Neural crest cell (in vitro differentiated cells): ENCODE results near the gene HTR3E. TPM values are rescaled to one million over a fixed set of nuclear protein-coding genes. Genes with fewer than 3 reads are reported as not detected.

ENCODE experiments used
- DNase-seq: peaks from one replicate; pipeline ENCODE4 v3.0.0; 2021; ENCODE audit warnings: low read depth, mixed read lengths, low spot score
- H3K27ac Mint-ChIP-seq: one replicate; pipeline ENCODE4 v1.8.0; 2021; ENCODE audit warnings: mild to moderate bottlenecking, mixed read lengths; ENCODE audit not compliant: unreplicated experiment
- H3K27me3 Mint-ChIP-seq: 2 replicates; pipeline ENCODE4 v1.8.0; 2021; ENCODE audit warnings: low read depth, mild to moderate bottlenecking, mixed read lengths
- H3K36me3 Mint-ChIP-seq: 2 replicates; pipeline ENCODE4 v1.8.0; 2021; ENCODE audit warnings: low read depth, mild to moderate bottlenecking, mixed read lengths
- H3K4me1 Mint-ChIP-seq: 2 replicates; pipeline ENCODE4 v1.8.0; 2021; ENCODE audit warnings: mixed read lengths
- H3K4me3 Mint-ChIP-seq: one replicate; pipeline ENCODE4 v1.8.0; 2021; ENCODE audit warnings: mild to moderate bottlenecking, mixed read lengths
- H3K9me3 Mint-ChIP-seq: 2 replicates; pipeline ENCODE4 v1.8.0; 2021; ENCODE audit warnings: mixed read lengths
- total RNA-seq: library from RNA; stranded (reverse); gene quantifications from 2 replicates; pipeline ENCODE4 v1.2.1, GENCODE V29; 2021
- TF ChIP-seq, protein P1 (sequence below): fragments of 200-600 bp; sonication (generic); conservative IDR thresholded peaks from 2 replicates; pipeline ENCODE4 v1.5.0; 2021; ENCODE audit warnings: antibody characterized with exemption, mild to moderate bottlenecking

The HTR3E gene
- total RNA-seq, 1 donor from 2014 or later, result not detected

DNA sequence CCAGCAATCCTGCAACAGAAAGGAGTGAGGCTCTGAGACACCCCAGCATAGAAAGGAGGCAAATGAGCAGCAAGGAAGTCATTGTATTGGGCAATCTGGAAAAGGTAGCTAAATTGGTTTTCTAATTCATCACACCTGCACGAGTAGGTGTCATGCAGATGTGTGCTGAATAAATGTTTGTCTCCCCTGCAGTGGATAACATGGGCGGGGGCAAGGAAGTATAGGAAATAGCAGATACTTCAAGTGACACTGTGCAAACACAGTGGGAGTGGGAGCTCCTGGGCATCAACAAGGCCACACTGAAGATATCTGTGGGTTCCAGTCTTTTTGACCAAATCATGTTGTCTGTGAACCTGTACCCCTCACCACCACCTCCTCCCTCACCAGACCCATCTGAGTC is 14.4 kb upstream of the HTR3E start:
- Mint-ChIP-seq H3K27ac (no peak overlapping the region), H3K36me3 (no peaks in the 10 kb centered on the region), H3K4me1 (no peaks in the 10 kb centered on the region), H3K9me3 (peaks cover 6% of the 10 kb centered on the region), H3K27me3 (no peaks in the 10 kb centered on the region), H3K4me3 (no peak overlapping the region)
- no peak for DNase-seq
- TF ChIP-seq, protein P1, sequence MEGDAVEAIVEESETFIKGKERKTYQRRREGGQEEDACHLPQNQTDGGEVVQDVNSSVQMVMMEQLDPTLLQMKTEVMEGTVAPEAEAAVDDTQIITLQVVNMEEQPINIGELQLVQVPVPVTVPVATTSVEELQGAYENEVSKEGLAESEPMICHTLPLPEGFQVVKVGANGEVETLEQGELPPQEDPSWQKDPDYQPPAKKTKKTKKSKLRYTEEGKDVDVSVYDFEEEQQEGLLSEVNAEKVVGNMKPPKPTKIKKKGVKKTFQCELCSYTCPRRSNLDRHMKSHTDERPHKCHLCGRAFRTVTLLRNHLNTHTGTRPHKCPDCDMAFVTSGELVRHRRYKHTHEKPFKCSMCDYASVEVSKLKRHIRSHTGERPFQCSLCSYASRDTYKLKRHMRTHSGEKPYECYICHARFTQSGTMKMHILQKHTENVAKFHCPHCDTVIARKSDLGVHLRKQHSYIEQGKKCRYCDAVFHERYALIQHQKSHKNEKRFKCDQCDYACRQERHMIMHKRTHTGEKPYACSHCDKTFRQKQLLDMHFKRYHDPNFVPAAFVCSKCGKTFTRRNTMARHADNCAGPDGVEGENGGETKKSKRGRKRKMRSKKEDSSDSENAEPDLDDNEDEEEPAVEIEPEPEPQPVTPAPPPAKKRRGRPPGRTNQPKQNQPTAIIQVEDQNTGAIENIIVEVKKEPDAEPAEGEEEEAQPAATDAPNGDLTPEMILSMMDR, result no peak

DNA sequence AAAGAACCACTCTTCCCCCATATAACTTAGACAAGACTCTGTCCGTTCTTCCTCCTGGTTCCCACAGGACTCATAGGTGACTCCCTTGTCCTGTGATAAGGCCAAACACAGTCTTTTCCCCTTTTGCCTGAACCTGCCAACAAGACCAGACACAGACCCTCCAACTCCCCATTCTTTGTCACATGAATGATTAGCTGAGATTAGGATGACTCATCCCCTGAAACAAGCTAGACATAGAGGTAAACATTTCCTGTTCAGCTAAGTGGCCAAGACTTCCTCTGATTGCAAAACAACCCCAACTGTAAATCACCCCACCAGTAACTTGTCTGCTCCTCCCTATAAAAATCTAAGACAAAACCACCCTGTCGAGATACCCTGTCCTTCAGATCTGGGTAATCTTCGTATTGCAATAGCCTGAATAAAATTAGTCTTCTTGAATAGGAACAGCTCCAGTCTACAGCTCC is 11.4 kb upstream of the HTR3E start:
- Mint-ChIP-seq H3K4me3 (no peak overlapping the region), H3K27me3 (no peaks in the 10 kb centered on the region), H3K27ac (no peak overlapping the region), H3K4me1 (no peaks in the 10 kb centered on the region), H3K36me3 (no peaks in the 10 kb centered on the region), H3K9me3 (peaks cover 6% of the 10 kb centered on the region)
- no peak for DNase-seq
- TF ChIP-seq, protein P1, result no peak

DNA sequence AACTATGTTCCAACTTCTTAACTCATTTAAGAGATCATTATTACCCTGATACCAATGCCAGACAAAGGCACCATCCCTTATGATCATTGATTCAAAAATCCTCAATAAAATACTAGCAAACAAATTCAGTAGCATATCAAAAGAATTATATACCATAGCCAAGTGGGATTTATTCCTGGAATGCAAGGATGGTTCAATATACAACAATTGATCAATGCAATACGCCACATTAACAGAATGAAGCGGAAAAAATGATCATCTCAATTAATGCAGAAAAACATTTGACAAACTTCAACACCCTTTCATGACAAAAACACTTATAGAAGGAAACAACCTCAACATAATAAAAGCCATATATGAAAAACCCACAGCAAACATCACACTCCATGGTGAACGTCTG is 4.7 kb upstream of the HTR3E start:
- no peaks in the 10 kb centered on the region for H3K36me3 Mint-ChIP-seq
- DNase-seq, result no peak
- no peak overlapping the region for H3K4me3 Mint-ChIP-seq
- H3K4me1 Mint-ChIP-seq, result no peaks in the 10 kb centered on the region
- no peak overlapping the region for H3K27ac Mint-ChIP-seq
- H3K9me3 Mint-ChIP-seq, result peaks cover 13% of the 10 kb centered on the region
- peaks cover 10% of the 10 kb centered on the region for H3K27me3 Mint-ChIP-seq
- TF ChIP-seq, protein P1, result no peak

DNA sequence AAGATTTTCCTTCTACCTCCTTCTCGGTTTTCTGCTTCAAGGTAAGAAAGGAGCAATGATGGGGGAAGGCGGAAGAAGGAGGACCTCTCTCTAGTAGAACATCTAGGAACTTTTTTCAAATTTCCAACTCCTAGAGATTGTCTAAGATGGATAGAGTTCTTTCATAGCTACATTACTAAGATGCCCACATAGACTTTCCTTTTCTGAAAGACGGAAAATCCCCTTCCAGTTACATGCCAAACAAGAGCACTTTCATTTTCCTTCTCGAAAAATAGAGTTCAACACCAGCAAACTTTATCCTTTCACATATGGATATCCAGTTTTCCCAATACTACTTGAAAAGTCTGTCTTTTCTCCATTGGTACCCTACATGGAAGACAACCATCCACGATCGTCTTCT is 692 bp downstream of the HTR3E start:
- no peaks in the 10 kb centered on the region for H3K4me1 Mint-ChIP-seq
- peaks cover 6% of the 10 kb centered on the region for H3K9me3 Mint-ChIP-seq
- no peak overlapping the region for H3K4me3 Mint-ChIP-seq
- no peak for DNase-seq
- no peaks in the 10 kb centered on the region for H3K36me3 Mint-ChIP-seq
- TF ChIP-seq, protein P1, result no peak
- H3K27me3 Mint-ChIP-seq, result peaks cover 21% of the 10 kb centered on the region
- H3K27ac Mint-ChIP-seq, result no peak overlapping the region

DNA sequence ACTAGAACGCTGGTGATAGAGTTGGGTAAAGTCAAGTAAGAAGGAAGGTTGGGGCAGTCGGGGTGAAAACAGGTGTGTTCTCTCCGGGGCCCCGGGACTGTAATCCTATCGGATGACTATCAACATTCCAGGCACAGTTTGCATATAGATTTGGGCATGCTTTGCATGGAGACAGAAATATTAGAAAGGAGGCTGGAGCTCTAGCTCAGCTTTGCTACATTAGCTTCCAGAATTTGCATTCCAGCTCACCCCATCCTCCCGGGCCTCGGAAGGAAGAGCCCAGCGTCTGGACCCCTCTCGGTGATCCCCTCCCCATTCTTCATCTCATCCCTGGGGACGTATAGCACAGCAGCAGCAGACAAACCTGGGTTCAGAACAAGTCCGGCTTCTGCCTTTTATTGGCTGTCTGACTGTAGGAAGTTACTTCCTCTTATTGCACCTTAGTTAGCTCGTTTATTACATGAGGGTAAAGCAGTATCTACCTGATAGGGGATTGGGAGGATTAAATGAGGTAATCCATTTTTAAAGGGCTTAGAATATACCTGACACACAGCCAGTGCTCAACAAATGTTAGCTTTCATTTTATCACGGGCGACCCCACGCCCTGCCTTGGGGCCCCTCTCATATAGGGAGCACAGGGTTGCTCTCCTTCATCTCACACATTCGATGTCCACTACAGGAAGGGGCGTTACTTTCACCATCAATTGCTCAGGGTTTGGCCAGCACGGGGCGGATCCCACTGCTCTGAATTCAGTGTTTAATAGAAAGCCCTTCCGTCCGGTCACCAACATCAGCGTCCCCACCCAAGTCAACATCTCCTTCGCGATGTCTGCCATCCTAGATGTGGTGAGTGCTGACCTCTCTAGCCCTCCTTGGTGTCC is 3.2 kb downstream of the HTR3E start:
- TF ChIP-seq, protein P1, result no peak
- H3K4me3 Mint-ChIP-seq, result no peak overlapping the region
- H3K4me1 Mint-ChIP-seq, result no peaks in the 10 kb centered on the region
- no peak for DNase-seq
- no peak overlapping the region for H3K27ac Mint-ChIP-seq
- H3K36me3 Mint-ChIP-seq, result no peaks in the 10 kb centered on the region
- peaks cover 2% of the 10 kb centered on the region for H3K9me3 Mint-ChIP-seq
- peaks cover 21% of the 10 kb centered on the region for H3K27me3 Mint-ChIP-seq
